ENCODE measurements around the gene FAM149A.

DNA sequence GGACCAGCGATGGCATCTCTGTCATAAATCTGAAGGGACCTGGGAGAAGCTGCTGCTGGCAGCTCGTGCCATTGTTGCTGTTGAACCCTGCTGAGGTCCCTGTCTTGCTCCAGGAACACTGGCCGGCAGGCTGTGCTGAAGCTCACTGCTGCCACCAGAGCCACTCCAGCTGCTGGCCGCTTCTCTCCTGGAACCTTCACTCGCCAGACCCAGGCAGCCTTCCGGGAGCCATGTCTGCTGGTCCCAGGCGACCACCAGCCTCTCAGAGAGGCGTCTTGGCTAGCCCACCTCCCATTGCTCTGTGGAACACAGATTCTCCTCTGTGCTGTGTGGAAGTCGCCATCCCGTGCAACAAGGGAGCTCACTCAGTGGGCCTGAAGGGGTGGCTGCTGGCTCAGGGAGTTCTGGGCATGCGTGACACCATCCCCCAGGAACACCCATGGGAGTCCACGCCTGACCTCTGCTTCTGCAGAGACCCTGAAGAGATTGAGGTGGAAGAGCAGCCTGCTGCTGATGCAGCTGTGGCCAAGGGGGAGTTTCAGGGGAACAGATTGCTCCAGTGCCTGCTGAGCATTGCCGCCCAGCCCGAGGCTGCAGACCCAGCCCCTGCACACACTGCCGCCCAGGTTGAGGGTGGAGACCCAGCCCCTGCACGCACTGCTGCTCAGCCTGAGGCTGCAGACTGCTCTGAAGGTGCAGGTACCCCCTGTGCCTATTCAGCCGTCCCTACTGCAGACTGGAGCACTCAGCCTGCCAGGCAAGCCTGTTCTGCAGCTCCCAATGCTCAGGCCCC is 53.7 kb downstream of the FAM149A start:
- TF ChIP-seq, protein P1, sequence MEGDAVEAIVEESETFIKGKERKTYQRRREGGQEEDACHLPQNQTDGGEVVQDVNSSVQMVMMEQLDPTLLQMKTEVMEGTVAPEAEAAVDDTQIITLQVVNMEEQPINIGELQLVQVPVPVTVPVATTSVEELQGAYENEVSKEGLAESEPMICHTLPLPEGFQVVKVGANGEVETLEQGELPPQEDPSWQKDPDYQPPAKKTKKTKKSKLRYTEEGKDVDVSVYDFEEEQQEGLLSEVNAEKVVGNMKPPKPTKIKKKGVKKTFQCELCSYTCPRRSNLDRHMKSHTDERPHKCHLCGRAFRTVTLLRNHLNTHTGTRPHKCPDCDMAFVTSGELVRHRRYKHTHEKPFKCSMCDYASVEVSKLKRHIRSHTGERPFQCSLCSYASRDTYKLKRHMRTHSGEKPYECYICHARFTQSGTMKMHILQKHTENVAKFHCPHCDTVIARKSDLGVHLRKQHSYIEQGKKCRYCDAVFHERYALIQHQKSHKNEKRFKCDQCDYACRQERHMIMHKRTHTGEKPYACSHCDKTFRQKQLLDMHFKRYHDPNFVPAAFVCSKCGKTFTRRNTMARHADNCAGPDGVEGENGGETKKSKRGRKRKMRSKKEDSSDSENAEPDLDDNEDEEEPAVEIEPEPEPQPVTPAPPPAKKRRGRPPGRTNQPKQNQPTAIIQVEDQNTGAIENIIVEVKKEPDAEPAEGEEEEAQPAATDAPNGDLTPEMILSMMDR (IDR thresholded peaks at IDR 0.05): no peak
- TF ChIP-seq POLR2A (IDR thresholded peaks at IDR 0.05): no peak

Data from testis (tissue), 2 donors.